Measurements from ENCODE around the gene RFPL3.
"Not testable (repeated sequence)": the region's sequence is repeated elsewhere in the genome, so short reads cannot be mapped to it uniquely, and the experiment has no call there.

RFPL3 gene

DNA sequence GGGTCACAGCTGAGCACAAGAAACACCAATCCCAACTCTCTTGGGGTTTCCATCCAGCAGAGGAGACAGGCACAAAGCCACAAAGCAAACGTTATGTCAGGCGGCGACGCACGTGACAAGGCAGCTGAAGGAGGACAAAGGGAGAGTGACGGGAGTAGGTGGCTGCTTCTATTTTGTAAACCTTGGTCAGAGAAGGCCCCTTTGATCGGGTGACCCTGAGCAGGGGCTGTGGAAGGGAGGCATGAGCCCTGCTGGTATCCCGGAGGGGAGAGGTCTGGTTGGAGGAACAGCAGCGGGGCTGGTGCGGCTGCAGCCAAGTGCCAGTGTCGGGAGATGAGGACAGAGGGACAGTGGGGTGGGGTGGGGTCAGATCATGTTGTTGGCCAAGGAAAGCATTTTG is 17.3 kb upstream of the RFPL3 start:
- H3K4me3 ChIP-seq (ENCODE audit: severe bottlenecking), result no peak overlapping the region
- H3K9me3 ChIP-seq (ENCODE audit: severe bottlenecking), result no peaks in the 10 kb centered on the region
- H3K27me3 ChIP-seq (ENCODE audit: insufficient read depth, poor library complexity, severe bottlenecking), result no peaks in the 10 kb centered on the region
- H3K27ac ChIP-seq (ENCODE audit: poor library complexity, severe bottlenecking), result no peak overlapping the region
- H3K36me3 ChIP-seq (ENCODE audit: low read depth), result peaks cover 16% of the 10 kb centered on the region
- TF ChIP-seq, protein P1, sequence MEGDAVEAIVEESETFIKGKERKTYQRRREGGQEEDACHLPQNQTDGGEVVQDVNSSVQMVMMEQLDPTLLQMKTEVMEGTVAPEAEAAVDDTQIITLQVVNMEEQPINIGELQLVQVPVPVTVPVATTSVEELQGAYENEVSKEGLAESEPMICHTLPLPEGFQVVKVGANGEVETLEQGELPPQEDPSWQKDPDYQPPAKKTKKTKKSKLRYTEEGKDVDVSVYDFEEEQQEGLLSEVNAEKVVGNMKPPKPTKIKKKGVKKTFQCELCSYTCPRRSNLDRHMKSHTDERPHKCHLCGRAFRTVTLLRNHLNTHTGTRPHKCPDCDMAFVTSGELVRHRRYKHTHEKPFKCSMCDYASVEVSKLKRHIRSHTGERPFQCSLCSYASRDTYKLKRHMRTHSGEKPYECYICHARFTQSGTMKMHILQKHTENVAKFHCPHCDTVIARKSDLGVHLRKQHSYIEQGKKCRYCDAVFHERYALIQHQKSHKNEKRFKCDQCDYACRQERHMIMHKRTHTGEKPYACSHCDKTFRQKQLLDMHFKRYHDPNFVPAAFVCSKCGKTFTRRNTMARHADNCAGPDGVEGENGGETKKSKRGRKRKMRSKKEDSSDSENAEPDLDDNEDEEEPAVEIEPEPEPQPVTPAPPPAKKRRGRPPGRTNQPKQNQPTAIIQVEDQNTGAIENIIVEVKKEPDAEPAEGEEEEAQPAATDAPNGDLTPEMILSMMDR (IDR thresholded peaks at IDR 0.05; ENCODE audit: poor library complexity, severe bottlenecking), result no peak
- ATAC-seq (ENCODE audit: low read depth) (no peak), DNase-seq (ENCODE audit: low spot score) (no peak)
- H3K4me1 ChIP-seq (ENCODE audit: insufficient read depth, poor library complexity, severe bottlenecking), result peaks cover 5% of the 10 kb centered on the region

DNA sequence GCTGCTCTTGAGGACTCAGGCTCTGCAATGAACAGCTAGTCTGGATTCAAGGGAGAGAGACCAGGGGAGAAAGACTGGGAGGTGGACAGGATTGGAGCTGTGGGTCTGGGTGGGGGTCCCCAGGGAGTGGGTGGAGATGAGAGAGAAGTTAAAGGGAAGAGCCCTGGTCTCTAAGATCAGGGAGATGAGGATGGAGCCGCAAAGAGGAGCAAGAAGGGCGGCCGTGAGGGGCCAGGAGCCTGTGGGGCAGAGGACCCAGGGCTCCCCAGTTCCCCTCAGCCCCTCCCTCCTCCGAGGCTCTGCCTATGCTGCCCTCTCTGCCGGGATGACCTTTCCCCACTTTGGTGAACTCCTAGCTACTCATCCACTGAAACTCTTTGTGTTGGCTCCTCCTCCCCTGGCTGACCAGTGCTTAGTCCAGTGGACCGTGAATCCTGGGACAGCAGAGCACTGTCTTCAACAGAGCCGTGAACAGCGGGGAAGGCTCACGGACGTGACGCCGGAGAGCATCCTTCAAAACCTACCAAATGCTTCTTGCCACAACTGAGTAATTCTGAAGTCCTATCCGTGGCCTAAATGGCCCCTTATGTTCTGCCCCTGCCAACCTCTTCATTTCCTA is 16.4 kb upstream of the RFPL3 start:
- ATAC-seq (ENCODE audit: low read depth), result no peak
- H3K27me3 ChIP-seq (ENCODE audit: insufficient read depth, poor library complexity, severe bottlenecking), result no peaks in the 10 kb centered on the region
- TF ChIP-seq, protein P1 (IDR thresholded peaks at IDR 0.05; ENCODE audit: poor library complexity, severe bottlenecking), result no peak

DNA sequence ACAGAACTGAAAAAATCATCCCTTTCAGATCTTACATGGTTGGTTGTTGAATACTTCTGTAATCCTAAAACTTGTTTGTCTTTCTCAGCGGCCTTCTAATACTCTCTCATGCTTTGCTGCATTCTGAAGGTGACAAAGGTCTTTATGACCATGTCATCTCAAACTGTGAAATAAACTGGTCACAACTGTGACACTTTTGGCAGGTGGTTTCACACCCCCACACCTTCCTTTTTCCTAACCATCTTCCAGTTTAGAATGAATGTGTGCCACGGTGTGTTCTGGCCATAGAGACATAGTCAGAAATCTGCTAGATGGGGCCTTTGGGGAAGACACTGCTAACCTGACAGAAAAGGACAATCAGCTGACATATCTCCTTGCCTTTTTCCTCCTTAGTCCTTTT is 14.7 kb upstream of the RFPL3 start:
- DNase-seq (ENCODE audit: low spot score), result no peak
- no peak overlapping the region for H3K4me3 ChIP-seq (ENCODE audit: severe bottlenecking)
- H3K36me3 ChIP-seq (ENCODE audit: low read depth), result peaks cover 16% of the 10 kb centered on the region
- TF ChIP-seq, protein P1 (IDR thresholded peaks at IDR 0.05; ENCODE audit: poor library complexity, severe bottlenecking), result no peak
- no peak overlapping the region for H3K27ac ChIP-seq (ENCODE audit: poor library complexity, severe bottlenecking)
- no peaks in the 10 kb centered on the region for H3K9me3 ChIP-seq (ENCODE audit: severe bottlenecking)
- peaks cover 5% of the 10 kb centered on the region for H3K4me1 ChIP-seq (ENCODE audit: insufficient read depth, poor library complexity, severe bottlenecking)
- ATAC-seq (ENCODE audit: low read depth), result no peak
- no peaks in the 10 kb centered on the region for H3K27me3 ChIP-seq (ENCODE audit: insufficient read depth, poor library complexity, severe bottlenecking)

More for the DNA sequence above, 16.4 kb upstream of the RFPL3 start:
- H3K4me3 ChIP-seq (ENCODE audit: severe bottlenecking), result no peak overlapping the region
- H3K4me1 ChIP-seq (ENCODE audit: insufficient read depth, poor library complexity, severe bottlenecking), result peaks cover 5% of the 10 kb centered on the region
- H3K9me3 ChIP-seq (ENCODE audit: severe bottlenecking), result no peaks in the 10 kb centered on the region
- no peak for DNase-seq (ENCODE audit: low spot score)
- peaks cover 16% of the 10 kb centered on the region for H3K36me3 ChIP-seq (ENCODE audit: low read depth)
- H3K27ac ChIP-seq (ENCODE audit: poor library complexity, severe bottlenecking), result no peak overlapping the region

DNA sequence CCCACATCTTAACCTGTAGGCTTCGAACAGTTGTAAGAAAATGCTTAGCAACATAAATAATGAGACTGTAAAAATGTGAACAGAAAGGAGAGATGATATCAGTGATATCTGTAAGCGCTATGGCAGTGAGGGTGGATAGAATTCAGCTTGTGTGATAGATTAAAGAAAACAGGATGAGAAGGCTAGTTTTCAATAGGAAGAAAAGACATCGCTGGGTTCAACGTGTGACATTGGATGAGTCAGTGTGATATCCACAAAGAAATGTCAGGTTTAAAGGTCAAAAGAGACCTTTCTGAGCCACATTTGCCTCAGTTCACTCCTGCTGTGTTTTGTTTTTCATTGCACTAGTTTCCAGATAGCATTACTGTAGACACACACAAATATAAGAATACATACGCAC is 13.7 kb upstream of the RFPL3 start:
- TF ChIP-seq, protein P1 (IDR thresholded peaks at IDR 0.05; ENCODE audit: poor library complexity, severe bottlenecking), result no peak
- no peak for ATAC-seq (ENCODE audit: low read depth)
- no peak for DNase-seq (ENCODE audit: low spot score)
- peaks cover 5% of the 10 kb centered on the region for H3K4me1 ChIP-seq (ENCODE audit: insufficient read depth, poor library complexity, severe bottlenecking)
- no peak overlapping the region for H3K4me3 ChIP-seq (ENCODE audit: severe bottlenecking)
- no peak overlapping the region for H3K27ac ChIP-seq (ENCODE audit: poor library complexity, severe bottlenecking)
- H3K27me3 ChIP-seq (ENCODE audit: insufficient read depth, poor library complexity, severe bottlenecking), result no peaks in the 10 kb centered on the region
- peaks cover 25% of the 10 kb centered on the region for H3K36me3 ChIP-seq (ENCODE audit: low read depth)
- no peaks in the 10 kb centered on the region for H3K9me3 ChIP-seq (ENCODE audit: severe bottlenecking)

DNA sequence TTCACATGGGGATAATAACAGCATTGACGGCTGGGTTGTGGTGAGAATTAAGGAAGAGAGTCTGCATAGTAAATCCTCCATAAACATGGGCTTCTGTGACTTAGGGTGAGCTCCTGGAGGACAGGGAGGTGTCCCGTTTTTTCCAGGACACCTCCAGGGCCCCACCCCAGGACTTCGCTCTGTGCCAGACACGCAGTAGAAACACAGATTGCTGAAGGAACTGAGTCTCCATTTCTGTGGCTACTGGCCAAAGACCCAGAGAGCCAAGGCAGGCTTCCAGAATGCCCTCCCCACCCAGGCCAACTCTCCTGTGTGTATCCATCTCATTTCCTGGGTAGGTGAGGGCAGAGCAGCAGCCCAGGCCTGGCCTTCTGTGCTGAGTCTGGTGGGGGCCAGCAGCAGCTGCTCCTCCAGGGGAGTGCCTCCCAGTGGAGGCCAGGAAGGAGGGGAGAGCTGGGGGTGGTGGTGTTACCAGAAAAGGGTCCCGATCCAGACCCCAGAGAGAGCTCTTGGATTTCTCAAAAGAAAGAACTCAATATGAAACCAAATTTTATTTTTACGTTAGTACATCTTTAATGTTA is 9.5 kb upstream of the RFPL3 start:
- no peaks in the 10 kb centered on the region for H3K9me3 ChIP-seq (ENCODE audit: severe bottlenecking)
- TF ChIP-seq, protein P1 (IDR thresholded peaks at IDR 0.05; ENCODE audit: poor library complexity, severe bottlenecking), result no peak
- H3K27ac ChIP-seq (ENCODE audit: poor library complexity, severe bottlenecking), result no peak overlapping the region
- peaks cover 5% of the 10 kb centered on the region for H3K4me1 ChIP-seq (ENCODE audit: insufficient read depth, poor library complexity, severe bottlenecking)
- H3K36me3 ChIP-seq (ENCODE audit: low read depth), result peaks cover 47% of the 10 kb centered on the region
- H3K4me3 ChIP-seq (ENCODE audit: severe bottlenecking), result no peak overlapping the region
- no peaks in the 10 kb centered on the region for H3K27me3 ChIP-seq (ENCODE audit: insufficient read depth, poor library complexity, severe bottlenecking)
- no peak for DNase-seq (ENCODE audit: low spot score)
- no peak for ATAC-seq (ENCODE audit: low read depth)

DNA sequence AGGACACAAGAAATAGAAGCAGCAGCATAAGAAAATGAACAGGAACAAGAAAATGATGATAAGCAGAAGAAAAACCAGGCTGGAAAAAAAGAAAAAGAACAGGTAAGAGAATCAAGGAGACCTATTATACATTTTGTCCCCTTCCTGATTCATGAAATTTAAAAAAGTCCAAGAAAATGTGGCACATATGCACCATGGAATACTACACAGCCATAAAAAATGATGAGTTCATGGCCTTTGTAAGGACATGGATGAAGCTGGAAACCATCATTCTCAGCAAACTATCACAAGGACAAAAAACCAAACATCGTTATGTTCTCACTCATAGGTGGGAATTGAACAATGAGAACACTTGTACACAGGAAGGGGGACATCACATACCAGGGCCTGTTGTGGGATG is 5.8 kb upstream of the RFPL3 start:
- H3K4me3 ChIP-seq (ENCODE audit: severe bottlenecking); ATAC-seq (ENCODE audit: low read depth); H3K27me3 ChIP-seq (ENCODE audit: insufficient read depth, poor library complexity, severe bottlenecking); H3K9me3 ChIP-seq (ENCODE audit: severe bottlenecking); DNase-seq (ENCODE audit: low spot score); H3K4me1 ChIP-seq (ENCODE audit: insufficient read depth, poor library complexity, severe bottlenecking); H3K27ac ChIP-seq (ENCODE audit: poor library complexity, severe bottlenecking): not testable (repeated sequence)
- peaks cover 35% of the 10 kb centered on the region for H3K36me3 ChIP-seq (ENCODE audit: low read depth)

All from RWPE2 (cell line).